Ishikawa (cell line): ENCODE data around the gene ATP6V1C2.

Source experiments
- EGR1 ChIP-seq: IDR thresholded peaks from 2 replicates; pipeline ENCODE4 v1.6.1; 2012
- EP300 ChIP-seq: IDR thresholded peaks from 2 replicates; pipeline ENCODE4 v1.6.1; 2012; ENCODE audit warnings: borderline replicate concordance
- FOXM1 ChIP-seq: IDR thresholded peaks from 2 replicates; pipeline ENCODE4 v1.6.1; 2012; ENCODE audit warnings: low read depth, borderline replicate concordance
- NFIC ChIP-seq: IDR thresholded peaks from 2 replicates; pipeline ENCODE4 v1.6.1; 2012
- RAD21 ChIP-seq: IDR thresholded peaks from 2 replicates; pipeline ENCODE4 v1.6.1; 2012; ENCODE audit warnings: low read depth
- TAF1 ChIP-seq: IDR thresholded peaks from 2 replicates; pipeline ENCODE4 v1.6.1; 2012; ENCODE audit warnings: low read depth, mild to moderate bottlenecking
- TCF12 ChIP-seq: IDR thresholded peaks from 2 replicates; pipeline ENCODE4 v1.6.1; 2012; ENCODE audit warnings: low read depth
- TEAD4 ChIP-seq: IDR thresholded peaks from 2 replicates; pipeline ENCODE4 v1.6.1; 2012
- YY1 ChIP-seq: IDR thresholded peaks from 2 replicates; pipeline ENCODE4 v1.6.1; 2012; ENCODE audit warnings: low read depth
- ZBTB7A ChIP-seq: IDR thresholded peaks from 2 replicates; pipeline ENCODE4 v1.6.1; 2012; ENCODE audit warnings: low read depth
- TF ChIP-seq, protein P1 (sequence below): IDR thresholded peaks from 2 replicates; pipeline ENCODE4 v1.6.1; 2012
- TF ChIP-seq, protein P2 (sequence below): IDR thresholded peaks from 2 replicates; pipeline ENCODE4 v1.6.1; 2012; ENCODE audit warnings: low read depth, mild to moderate bottlenecking
- TF ChIP-seq, protein P3 (sequence below): IDR thresholded peaks from 2 replicates; pipeline ENCODE4 v1.6.1; 2012

DNA sequence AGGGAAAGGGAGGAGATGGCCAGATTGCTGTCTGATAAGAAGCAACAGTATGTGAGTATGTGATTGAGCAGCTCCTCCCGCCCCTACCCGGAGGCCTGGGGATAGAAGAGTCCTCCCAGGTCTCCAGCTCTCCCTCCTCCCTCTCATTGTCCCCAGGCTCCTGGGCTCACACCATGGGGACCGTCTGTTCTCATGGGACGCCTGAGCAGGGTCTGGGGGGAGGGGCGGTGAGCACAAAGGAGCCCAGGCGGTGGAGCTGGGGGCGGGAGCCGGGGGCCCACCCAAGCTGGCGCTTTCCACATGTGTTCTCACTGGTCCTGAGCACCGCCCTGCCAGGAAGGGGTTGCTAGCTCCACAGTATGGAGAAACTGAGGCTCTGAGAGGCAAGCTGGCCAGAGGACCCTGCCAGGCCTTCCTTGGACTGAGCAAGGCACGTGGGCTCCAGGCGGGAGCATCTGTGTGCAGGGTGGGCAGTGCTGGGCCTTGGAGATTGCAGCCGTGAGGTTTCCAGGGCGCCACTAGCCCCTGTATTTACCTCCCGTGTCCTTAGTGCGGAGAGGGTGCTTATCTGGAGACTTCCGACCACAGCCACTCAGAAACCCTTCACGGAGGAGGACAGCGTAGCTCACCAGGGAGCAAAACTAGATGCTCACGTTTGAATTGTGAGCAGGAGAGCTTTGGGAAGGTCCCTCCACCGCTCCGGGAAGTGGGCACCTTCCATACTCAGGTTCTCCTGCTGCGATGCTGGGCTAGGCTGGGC lies 53.8 kb downstream of the ATP6V1C2 start:
- TF ChIP-seq, protein P1, sequence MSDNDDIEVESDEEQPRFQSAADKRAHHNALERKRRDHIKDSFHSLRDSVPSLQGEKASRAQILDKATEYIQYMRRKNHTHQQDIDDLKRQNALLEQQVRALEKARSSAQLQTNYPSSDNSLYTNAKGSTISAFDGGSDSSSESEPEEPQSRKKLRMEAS: no peak
- TF ChIP-seq FOXM1 (no peak), EP300 (no peak), EGR1 (no peak), TAF1 (no peak), TEAD4 (no peak), RAD21 (no peak), YY1 (no peak), ZBTB7A (no peak), TCF12 (no peak), NFIC (no peak)
- TF ChIP-seq, protein P2, sequence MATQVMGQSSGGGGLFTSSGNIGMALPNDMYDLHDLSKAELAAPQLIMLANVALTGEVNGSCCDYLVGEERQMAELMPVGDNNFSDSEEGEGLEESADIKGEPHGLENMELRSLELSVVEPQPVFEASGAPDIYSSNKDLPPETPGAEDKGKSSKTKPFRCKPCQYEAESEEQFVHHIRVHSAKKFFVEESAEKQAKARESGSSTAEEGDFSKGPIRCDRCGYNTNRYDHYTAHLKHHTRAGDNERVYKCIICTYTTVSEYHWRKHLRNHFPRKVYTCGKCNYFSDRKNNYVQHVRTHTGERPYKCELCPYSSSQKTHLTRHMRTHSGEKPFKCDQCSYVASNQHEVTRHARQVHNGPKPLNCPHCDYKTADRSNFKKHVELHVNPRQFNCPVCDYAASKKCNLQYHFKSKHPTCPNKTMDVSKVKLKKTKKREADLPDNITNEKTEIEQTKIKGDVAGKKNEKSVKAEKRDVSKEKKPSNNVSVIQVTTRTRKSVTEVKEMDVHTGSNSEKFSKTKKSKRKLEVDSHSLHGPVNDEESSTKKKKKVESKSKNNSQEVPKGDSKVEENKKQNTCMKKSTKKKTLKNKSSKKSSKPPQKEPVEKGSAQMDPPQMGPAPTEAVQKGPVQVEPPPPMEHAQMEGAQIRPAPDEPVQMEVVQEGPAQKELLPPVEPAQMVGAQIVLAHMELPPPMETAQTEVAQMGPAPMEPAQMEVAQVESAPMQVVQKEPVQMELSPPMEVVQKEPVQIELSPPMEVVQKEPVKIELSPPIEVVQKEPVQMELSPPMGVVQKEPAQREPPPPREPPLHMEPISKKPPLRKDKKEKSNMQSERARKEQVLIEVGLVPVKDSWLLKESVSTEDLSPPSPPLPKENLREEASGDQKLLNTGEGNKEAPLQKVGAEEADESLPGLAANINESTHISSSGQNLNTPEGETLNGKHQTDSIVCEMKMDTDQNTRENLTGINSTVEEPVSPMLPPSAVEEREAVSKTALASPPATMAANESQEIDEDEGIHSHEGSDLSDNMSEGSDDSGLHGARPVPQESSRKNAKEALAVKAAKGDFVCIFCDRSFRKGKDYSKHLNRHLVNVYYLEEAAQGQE: no peak
- TF ChIP-seq, protein P3, sequence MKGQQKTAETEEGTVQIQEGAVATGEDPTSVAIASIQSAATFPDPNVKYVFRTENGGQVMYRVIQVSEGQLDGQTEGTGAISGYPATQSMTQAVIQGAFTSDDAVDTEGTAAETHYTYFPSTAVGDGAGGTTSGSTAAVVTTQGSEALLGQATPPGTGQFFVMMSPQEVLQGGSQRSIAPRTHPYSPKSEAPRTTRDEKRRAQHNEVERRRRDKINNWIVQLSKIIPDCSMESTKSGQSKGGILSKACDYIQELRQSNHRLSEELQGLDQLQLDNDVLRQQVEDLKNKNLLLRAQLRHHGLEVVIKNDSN: no peak
